HG02588 (cell line): ENCODE data around the gene PER2.

Experiments
- ATAC-seq: cut with Tn5 transposase; IDR thresholded peaks from one replicate; pipeline ENCODE4 v1.9.1; 2021; ENCODE audit warnings: mild to moderate bottlenecking, moderate library complexity; ENCODE audit not compliant: unreplicated experiment

The PER2 gene

GRCh38 chr2:238267884-238268680 lies 20.3 kb downstream of the PER2 start:
- no peak for ATAC-seq

GRCh38 chr2:238267341-238267710 lies 21.1 kb downstream of the PER2 start:
- ATAC-seq, result no peak

- ATAC-seq, result no peak
These were observed 22.8 kb downstream of the PER2 start for GRCh38 chr2:238265605-238266004.

DNA sequence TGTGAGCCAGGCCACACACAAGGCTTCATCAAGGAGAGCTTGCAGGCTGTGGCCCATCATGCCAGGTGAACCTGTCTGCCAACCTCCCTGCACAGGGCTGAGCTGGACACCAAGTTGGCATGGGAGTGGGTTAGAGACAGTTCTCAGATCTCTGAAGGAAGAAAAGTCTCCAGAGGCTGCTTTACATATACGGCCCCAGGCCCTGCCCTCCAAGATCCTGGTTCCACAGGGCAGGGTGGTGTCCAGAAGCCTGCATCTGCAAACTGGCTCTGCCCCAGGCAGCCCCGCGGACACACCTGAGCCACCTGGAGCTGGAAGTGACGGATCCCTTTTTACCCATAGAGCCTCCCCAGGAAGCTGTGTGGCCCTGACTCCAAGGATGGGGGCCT lies 24.3 kb downstream of the PER2 start:
- ATAC-seq, result no peak

DNA sequence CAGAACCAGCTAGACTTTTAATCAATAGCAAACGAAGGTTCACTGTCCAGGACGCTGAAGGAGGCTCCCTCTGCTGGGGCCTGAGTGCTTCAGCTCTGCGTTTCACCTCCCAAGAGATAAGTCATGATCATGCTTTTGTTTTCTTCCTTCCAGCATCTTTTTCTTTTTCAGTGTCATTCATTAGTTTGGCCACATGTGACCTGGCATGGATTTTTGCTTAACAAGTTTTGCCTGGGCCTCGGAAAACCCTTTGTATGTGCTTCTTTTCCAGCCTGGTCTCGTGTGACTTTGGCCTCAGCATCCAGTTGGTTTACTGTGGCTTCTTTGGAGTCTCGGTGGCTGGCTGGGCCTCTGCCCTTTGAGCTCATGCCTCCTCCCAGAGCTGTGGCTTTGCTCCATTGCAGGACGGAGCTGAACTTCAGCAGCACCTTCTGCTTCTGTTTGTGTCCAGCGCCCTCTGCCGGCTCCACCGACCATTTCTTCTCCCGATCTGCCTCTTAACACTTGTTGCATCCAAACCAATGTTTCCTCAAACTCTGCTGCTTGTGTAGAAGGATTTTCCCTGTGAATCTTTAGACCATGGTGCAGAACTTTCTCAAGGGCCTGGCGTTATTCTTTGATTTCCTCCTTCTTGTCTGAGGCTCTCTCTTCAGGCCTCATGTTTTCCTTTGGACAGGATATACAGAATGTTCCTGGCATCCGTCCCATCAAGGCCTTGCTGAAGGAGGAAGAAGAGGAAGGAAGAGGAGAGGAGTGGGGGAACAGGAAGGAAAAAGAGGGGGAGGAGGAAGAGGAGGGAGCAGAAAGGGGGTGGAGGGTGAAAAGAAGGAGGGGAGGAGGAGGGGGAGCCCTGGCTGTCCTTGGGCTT lies 25.0 kb downstream of the PER2 start:
- ATAC-seq, result no peak

DNA sequence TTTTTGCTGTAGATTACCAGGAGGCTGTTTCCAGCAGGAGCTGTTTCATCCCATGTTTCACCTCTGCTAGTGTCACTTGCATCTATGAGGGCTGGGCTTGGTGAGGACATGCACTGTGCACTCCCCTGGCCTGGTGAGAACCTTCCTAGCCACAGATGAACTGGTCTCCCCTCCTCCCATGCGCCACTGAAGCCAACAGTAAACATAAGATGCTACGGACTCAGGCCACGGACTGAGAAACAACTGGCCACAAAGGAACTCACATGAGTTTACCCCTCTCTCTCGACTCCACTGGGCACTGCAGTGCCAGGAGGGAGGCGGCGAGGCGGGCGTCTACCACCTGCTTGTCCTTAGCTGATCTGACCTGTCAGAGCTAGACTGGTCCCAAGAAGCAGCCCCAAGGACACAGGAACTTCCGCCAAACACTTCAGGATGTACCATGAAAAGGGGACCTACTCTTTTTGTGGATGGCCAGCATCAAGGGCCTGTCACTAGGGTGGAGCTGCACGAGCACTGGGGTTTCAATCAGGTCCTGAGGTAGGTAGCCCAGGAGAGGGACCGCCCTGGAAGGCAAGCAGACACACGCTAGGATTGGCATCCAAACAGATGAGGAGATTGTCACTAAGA lies 25.8 kb downstream of the PER2 start:
- ATAC-seq, result no peak

DNA sequence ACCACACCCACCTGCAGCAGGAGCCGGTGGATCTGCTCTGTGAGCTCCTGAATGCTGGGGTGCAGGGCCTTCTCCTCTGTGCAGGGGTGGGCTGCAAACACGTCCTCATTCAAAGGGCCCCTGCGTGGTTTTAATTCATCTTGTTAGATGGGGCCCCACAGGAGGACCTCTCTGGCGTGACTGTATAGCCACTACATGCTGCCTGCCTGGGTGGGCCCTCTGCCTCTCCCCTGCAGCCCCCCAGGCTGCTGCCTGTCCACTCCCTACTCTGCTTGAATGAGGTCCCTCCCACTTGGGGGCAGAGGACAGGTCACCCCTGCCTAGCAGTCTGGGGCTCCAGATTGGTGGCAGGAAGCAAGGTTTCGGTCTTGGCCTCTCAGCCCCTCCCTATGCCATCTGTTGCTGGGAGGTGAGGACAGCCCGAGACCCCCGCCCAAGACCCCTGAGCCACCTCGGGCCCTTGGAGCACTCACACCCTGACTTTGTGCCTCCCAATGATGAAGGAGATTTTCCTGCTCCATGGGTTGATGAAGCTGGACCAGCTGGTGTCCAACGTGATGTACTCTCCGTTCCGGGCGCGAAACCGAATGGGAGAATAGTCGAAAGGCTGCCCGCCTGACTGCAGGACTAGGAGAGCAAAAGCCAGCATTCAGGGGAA lies 26.6 kb downstream of the PER2 start:
- no peak for ATAC-seq

DNA sequence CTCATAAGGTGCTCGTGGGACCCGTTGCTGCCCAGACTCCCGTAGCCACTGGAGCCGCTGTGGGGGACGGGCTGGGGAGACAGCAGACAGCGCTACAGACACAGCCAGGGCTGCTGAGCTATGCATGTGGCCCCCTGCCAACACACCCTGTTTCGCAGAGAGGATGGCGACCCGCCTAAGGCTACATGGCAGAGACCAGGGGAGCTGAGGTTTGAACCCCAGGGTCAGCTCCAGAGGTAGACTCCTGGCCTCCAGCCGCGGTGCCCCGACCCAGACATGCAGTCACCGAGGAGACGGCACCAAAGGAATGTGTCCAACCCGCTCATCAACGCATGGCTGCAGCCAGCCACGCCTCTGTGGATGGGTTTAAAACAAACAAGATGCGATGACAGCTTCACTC lies 27.5 kb downstream of the PER2 start:
- no peak for ATAC-seq

GRCh38 chr2:238259061-238260020 lies 29.1 kb downstream of the PER2 start:
- no peak for ATAC-seq

- no peak for ATAC-seq
These were observed 30.4 kb downstream of the PER2 start for GRCh38 chr2:238257786-238258700.

DNA sequence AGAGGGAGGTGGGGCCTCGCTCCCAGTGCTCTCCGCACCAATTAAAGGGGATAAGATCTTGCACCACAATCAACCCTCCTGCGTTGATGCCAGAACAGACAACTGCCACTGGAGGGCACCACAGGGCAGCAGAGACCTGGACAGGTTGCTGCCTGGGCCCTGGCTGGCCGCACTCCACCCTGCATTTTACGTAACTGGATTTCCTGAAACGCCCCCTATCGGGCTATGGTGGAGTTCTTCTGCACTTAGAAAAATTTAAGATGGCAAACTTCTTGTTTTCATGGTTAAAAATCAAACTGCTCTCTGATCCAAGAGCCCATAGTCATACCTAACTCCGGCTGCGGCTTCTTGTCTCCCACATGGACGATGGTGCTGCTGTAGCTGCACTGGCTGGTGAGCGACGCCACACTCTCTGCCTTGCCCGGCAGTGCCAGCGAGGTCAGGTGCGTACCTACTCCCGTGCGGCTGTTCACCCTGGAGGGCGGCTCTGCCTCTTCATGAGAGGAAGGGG lies 31.8 kb downstream of the PER2 start:
- no peak for ATAC-seq

DNA sequence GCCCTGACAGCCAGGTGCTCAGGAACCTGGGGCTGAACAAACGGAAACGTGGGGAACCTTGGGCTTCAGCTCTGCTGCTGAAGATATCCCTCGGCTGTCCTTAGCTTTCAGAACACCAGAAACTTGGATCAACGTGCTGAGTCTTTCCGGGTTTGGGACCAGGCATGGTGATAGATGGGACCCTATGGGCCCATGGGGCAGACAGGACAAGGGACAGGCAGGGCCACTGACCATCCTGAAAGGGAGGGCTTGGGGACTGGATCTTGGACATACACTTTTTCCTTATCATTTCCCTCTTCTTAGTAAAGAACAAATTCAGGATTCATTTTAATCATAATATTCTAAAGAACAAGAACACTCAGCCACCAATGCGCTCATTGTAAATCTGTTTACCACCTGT lies 32.3 kb downstream of the PER2 start:
- no peak for ATAC-seq

DNA sequence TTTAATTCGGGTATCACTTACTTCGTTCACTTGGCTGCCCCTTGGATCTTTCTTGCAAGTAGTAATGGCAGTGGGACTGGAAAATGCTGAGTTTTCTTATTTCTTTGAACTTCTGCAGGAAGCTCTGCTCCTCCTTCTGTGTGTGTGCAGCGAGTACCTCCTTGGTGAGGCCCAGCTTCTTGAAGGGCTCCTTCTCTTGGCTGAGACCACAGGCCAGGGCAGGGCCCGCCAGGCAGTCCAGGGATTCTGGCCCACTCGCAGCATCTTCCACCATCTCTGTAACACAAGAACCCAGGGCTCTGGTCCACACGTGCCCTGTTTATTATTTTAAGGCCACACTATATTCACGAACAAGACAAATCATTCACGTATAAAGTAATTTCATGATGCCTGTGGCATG lies 32.8 kb downstream of the PER2 start:
- ATAC-seq, result no peak

DNA sequence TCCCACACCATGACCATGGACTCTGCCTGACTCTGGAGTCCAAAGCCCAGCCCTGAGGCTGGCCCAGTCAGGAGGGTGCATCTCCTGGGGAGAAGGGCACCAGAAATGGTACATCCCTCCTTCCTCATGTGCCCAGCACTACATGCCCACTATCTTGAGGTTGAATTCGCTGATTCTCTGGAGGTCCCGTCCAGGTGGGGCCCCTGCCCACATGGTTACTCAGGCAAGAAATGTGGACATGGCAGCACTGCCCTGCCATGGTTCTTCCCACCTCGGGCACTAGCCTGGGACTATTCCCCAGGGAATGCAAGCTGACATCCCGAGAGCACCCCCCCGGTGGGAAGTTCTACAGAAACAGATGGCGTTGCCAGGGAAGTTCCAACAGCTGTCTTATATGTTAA lies 33.3 kb downstream of the PER2 start:
- no peak for ATAC-seq

GRCh38 chr2:238254095-238254723 lies 34.2 kb downstream of the PER2 start:
- ATAC-seq, result no peak

DNA sequence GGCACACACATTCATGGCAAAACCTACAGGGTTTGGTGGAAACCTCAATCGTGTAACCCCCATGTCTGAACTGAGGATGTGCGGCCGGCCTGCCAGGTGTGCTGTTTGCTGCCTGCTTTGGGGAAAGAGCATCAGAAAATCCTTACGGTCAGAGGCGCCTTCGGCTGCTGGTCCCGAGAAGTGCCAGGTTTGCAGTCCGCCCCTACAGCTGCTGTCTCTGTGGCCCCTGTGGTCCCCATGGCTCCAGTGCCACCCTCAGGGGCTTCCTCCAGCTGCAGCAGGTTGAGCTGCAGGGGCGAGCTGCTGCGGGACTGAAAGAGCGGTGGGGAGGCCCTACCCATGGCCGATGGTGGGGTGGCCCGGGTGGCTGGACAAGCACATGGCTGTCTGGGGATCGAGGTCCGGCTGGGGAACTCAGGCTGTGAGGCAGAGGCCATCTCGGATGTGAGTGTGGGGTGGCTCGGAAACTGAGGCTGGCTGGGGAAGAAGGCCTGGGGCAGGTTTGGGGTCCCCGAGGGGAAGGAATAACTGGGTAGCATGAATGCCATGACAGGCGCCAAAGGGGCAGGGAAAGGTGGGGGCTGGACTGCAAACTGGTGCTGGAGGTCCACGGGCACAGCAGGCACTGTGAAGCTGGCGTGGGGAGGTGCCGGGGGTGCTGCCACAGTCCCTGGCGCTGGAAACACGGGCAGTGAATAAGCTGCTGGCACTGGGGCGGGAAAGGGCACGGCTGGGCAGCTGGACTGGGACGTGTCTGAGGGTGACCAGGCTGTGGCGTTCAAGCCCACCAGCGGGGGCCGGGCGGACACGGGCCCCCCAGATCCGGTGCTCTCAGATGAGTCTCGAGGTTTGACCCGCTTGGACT lies 35.4 kb downstream of the PER2 start:
- ATAC-seq, result no peak

GRCh38 chr2:238251986-238252385 lies 36.4 kb downstream of the PER2 start:
- no peak for ATAC-seq
